ENCODE data around the gene DPYD.

Gene DPYD

DNA sequence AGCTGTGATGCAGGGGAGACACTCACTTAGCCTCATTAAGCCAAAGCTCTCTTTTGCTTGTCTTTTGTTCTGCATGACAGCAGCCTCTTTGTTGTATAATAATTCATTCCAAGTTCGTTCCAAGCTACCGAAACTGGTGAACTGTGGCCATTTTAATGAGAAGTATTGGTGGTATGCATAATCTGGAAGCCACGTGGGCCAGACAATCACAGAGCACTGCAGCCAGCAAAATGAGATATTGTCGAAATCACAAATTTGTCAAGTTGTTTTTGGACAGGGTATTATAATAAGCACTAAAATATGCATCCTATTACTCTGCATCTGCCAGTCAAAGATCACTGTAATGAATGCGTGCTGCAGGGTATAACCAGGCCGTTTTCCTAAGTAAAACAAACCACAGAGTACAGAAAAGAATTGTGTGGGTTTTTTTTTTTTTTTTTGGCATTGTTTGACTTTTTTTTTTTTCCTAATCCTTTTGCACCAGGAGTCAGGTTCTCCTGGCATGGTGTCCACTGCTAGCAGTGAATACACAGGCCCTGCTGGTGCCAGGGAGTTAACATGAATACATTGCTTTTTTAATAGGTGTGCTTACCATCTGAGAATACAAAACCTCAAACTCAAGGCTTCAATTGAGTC lies 775.4 kb downstream of the DPYD start:
- TF ChIP-seq, protein P1, sequence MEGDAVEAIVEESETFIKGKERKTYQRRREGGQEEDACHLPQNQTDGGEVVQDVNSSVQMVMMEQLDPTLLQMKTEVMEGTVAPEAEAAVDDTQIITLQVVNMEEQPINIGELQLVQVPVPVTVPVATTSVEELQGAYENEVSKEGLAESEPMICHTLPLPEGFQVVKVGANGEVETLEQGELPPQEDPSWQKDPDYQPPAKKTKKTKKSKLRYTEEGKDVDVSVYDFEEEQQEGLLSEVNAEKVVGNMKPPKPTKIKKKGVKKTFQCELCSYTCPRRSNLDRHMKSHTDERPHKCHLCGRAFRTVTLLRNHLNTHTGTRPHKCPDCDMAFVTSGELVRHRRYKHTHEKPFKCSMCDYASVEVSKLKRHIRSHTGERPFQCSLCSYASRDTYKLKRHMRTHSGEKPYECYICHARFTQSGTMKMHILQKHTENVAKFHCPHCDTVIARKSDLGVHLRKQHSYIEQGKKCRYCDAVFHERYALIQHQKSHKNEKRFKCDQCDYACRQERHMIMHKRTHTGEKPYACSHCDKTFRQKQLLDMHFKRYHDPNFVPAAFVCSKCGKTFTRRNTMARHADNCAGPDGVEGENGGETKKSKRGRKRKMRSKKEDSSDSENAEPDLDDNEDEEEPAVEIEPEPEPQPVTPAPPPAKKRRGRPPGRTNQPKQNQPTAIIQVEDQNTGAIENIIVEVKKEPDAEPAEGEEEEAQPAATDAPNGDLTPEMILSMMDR (IDR thresholded peaks at IDR 0.05; ENCODE audit: low read depth, low read length, missing control alignments), result no peak
- DNase-seq (ENCODE audit: extremely low read depth, low read depth), result peak; percentile 27
- H3K4me3 ChIP-seq (replicated peaks; ENCODE audit: low read depth, low read length), result no peak overlapping the region

DNA sequence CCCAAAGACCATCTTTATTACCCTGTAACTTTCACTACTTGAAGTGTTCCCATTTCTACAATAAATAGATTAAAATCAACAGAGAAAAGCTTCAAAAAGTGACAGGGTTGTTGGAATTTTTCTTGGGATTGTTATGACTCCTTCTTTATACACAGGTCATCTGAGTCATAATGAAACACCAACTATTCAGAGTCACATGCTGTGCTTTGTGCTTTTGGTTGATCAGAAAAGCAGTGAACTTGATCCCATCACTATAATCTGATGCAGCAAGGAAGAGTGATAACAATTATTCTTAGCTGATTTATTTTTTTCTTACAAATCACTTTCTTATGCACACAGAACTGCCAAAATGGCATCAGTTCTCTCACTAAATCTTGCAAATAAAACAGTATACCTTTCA lies 776.3 kb downstream of the DPYD start:
- no peak overlapping the region for H3K4me3 ChIP-seq (replicated peaks; ENCODE audit: low read depth, low read length)
- TF ChIP-seq, protein P1 (IDR thresholded peaks at IDR 0.05; ENCODE audit: low read depth, low read length, missing control alignments), result no peak
- no peak for DNase-seq (ENCODE audit: extremely low read depth, low read depth)

DNA sequence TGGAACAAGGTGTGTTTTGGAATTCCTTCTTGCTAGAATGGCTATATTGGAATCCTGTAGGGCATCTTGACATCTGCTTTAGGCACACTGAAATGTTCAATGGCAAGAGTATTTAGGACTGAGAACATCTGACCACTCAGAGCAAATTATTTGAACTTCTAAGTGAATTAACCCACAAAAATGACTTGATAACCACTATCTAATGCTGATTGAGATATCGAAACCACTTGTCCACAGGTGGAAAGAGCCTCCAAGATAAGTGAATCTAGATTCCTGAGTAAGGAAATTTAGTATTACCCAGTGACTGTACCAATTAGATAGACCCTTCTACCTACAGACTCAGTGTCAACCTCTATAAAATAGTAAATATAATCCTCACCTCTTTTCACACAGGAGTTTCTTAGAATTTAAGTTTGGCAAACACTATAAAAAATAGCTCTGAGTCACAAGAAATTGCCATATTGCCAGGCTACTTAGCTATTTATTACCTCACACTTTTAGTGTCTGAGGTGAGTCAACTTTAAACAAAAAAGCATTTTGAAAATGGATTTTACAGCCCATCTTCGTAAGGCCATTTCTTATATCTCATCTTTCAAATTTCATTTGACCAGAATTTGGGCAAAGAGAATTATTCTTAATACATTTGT lies 777.5 kb downstream of the DPYD start:
- H3K4me3 ChIP-seq (replicated peaks; ENCODE audit: low read depth, low read length), result no peak overlapping the region
- TF ChIP-seq, protein P1 (IDR thresholded peaks at IDR 0.05; ENCODE audit: low read depth, low read length, missing control alignments), result no peak
- no peak for DNase-seq (ENCODE audit: extremely low read depth, low read depth)

DNA sequence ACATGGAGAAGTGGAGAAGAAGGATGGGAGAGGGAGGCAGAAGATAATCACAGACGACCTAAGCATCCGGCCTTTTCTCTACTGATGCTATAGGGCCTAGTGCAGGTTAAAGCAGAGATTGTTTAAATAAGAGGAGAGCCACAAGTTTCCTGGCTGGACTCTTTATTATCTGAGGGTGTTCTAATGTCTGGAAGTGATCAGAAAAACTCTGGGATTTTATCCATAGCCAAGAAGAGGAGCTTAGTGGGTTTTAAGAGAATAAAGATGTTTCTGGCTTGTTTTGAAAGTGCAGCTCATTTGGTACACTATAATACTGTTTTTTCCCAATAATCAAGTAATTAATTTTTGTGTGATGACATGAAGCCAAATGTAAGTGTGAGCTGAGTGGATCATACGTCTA lies 780.2 kb downstream of the DPYD start:
- DNase-seq (ENCODE audit: extremely low read depth, low read depth), result no peak
- TF ChIP-seq, protein P1 (IDR thresholded peaks at IDR 0.05; ENCODE audit: low read depth, low read length, missing control alignments), result no peak
- no peak overlapping the region for H3K4me3 ChIP-seq (replicated peaks; ENCODE audit: low read depth, low read length)

DNA sequence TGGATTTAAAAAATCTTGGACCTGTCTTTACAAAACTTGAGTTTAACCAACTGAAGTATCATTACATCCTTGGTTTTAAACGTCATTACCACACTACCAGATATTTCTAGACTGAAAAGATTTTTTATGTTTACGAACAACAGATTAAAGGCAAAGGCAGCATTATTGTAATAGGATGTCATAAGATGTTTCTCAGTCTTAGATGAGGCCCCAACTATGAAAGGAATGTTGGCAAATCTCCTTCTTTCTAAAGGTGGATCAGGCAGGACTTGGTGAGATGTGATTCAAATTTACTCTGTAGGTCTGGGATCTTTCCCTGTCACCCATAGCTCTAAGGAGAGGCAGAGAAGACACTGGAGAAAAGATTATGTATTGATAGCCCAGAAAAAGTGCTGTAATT lies 781.3 kb downstream of the DPYD start:
- TF ChIP-seq, protein P1 (IDR thresholded peaks at IDR 0.05; ENCODE audit: low read depth, low read length, missing control alignments), result no peak
- H3K4me3 ChIP-seq (replicated peaks; ENCODE audit: low read depth, low read length), result no peak overlapping the region
- DNase-seq (ENCODE audit: extremely low read depth, low read depth), result no peak

DNA sequence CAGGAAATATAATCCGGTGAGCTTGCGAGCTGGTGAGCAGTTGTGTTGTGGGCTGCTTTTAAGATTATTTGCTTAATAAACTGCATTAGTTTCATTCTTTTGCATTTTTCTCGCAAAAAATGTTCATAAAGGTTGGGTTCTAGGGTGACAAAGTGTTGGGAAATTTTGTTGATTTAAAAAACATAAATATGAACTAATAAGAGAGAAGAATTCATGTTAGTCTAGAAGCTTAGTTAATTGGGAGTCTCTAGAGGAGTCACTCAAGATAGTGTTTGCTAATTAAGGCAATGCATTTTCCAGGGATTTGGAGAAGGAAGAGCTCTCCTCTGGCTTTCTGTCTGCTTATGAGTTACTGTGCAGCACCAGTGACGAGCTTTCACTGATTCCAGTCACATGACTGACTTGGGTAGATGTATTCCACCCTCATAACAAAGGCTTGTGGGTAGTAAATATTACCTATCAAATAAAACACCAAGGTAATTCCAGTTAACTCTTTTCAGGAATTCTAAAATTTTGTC lies 782.3 kb downstream of the DPYD start:
- H3K4me3 ChIP-seq (replicated peaks; ENCODE audit: low read depth, low read length), result no peak overlapping the region
- TF ChIP-seq, protein P1 (IDR thresholded peaks at IDR 0.05; ENCODE audit: low read depth, low read length, missing control alignments), result no peak
- DNase-seq (ENCODE audit: extremely low read depth, low read depth), result no peak

Data from HFF-Myc (cell line).